Embryonic facial prominence (tissue), 1 donor: ENCODE data around the gene ZNF526.
"Not testable (repeated sequence)": the region's sequence is repeated elsewhere in the genome, so short reads cannot be mapped to it uniquely, and the experiment has no call there.

Experiments used
- DNase-seq: peaks from one replicate; pipeline ENCODE4 v3.0.0-alpha.2; 2016; ENCODE audit errors: extremely low spot score

The ZNF526 gene

GRCh38 chr19:42246922-42247639, 27.0 kb downstream of the ZNF526 start:
- DNase-seq = no peak

- no peak for DNase-seq
Observed at GRCh38 chr19:42247640-42248199, 27.6 kb downstream of the ZNF526 start.

DNA sequence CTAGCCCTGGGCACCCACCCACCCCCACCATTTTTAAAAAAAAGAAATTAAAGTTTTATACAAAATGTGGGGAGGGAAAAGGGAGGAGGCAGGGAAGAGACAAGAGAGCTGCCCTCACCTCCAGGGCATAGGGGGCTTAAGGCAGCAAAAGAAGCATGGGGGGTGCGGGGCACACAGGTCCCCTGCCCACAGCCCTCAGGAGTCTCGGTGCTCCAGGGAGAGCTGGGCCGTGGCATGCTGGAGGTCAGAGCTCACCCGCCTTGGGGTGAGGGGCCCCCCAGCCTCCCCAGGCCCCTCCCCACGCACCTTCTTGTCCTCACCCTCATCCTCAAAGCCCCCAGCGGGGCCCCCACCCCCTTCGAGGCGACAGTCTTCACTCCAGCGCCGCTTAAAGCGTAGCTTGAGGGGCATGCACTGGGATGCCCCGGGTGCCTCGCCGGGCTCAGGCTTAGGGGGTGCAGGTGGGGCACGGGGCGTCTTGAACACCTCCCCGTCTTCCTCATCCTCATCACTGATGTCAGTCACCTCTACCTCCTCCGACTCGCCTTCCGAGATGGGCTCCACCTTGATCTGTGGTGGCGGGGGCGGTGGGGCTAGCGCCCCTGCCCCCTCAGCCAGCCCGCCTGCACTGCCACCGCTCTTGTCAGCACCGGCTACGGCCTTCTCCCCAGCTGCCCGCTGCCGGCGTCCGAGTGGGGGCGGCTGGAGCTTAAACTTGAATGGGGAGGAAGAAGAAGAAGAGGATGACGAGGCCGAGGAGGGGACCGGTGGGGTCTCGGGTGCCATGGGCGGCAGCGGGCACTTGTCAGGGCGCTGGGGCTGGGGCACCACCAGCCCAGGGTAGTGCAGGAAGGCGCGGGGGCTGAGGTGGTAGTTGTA, 28.4 kb downstream of the ZNF526 start:
- DNase-seq = peak; percentile 4

DNA sequence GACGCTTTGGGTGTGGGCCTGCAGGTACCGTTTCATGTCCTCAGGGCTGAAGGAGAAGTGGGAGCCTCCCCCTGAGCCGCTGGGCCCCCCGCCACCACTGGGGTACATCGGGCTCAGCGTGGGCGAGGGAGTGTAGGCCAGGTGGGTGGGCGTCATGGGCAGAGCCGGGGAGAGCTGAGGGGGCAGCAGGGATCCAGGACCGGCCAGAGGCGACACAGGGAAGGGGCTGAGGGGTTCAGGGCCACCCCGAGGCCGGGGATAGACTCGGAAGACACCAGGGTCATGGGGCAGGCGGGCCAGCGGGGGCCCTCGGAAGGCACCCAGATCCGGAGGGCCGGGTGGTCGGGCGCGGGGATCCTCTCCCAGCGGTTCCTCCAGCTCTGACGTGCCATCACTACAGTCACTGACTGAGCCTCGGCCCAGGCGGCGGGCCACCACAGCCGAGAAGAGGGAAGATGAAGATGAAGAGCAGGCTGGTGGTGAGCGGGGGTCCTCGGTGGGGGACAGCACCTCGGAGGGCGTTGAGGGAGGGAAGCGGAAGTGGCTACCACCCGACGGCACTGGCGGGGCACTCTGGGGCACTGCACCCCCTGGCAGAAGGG, 29.1 kb downstream of the ZNF526 start:
- DNase-seq = peak; percentile 4

GRCh38 chr19:42249769-42250168, 29.7 kb downstream of the ZNF526 start:
- no peak for DNase-seq

GRCh38 chr19:42250183-42250665, 30.1 kb downstream of the ZNF526 start:
- no peak for DNase-seq

DNA sequence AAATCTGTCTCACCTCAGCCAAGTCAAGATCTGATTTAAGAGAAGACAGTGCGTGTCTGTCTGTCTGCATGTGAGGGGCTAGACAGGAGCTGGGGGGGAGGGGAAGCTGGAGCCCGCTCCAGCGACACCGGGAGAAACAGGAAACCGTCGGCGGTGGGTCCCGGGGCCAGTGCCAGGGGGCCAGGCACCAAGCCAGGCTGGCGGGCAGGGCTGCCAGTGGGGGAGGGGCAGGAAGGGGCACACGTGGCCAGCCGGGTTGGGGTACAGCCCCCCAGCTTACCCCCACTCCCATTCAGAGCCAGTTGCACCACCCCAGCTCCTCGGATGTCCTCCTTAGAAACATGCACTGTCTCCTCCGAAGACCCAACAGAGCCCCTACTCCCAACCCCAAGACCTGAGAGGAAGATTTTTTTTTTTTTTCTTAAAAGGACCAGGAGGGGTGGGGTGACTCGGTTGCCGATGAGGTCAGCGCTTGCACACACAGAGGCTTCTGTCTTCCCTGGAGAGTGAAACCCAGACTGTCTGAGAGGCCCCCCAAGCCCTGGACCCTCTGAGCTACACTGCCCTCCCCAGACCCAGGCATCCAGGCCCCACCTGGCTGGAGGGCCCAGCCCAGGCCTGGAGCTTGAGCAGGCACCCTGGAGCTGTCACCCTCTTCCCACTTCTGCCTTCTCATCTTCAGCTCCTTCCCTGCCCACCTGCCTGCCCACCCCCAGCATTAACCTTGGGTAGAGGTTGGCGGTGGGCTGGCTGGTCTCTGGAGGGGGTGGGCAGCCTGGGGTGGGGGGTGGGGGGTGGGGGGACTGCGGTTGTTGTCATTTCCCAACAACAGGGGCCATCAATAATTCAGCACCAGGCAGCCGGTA, 30.8 kb downstream of the ZNF526 start:
- peak; percentile 5 for DNase-seq

DNA sequence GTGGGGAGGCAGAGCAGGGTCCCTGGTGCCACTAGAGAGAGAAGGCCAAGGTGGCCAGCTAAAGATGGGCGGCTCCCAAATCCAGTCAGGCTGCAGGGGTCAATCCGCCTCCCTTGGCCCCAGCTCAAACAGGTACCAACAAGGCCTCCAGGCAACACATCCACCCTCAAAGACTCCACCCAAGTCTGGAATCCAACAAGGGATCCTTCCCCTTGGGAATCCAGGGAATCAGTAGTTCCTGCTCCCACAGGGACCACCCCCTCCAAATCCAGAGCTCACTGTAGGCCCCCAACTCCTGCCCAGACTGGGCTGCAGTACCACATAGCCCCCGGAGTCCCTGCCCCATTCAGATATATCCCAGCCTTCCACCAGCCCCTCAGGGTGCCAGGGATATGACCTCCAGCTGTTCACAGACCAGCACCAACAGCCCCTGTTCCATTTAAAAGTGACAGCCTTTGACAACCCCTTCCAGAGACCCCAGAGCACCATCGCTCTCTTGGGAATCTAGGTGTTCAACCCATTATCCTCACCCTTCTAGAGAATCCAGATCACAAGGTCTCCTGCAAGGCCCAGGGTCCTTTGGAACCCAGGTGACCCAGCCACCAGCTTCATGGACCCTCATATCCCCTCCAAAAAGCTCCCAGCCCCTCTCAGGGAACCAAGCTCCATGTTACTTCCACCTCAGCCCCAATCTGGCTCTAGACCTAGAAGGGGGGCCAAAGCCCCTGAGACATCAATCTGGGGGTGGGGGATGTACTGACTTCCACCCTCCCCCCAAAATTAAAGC, 31.7 kb downstream of the ZNF526 start:
- DNase-seq = no peak

DNA sequence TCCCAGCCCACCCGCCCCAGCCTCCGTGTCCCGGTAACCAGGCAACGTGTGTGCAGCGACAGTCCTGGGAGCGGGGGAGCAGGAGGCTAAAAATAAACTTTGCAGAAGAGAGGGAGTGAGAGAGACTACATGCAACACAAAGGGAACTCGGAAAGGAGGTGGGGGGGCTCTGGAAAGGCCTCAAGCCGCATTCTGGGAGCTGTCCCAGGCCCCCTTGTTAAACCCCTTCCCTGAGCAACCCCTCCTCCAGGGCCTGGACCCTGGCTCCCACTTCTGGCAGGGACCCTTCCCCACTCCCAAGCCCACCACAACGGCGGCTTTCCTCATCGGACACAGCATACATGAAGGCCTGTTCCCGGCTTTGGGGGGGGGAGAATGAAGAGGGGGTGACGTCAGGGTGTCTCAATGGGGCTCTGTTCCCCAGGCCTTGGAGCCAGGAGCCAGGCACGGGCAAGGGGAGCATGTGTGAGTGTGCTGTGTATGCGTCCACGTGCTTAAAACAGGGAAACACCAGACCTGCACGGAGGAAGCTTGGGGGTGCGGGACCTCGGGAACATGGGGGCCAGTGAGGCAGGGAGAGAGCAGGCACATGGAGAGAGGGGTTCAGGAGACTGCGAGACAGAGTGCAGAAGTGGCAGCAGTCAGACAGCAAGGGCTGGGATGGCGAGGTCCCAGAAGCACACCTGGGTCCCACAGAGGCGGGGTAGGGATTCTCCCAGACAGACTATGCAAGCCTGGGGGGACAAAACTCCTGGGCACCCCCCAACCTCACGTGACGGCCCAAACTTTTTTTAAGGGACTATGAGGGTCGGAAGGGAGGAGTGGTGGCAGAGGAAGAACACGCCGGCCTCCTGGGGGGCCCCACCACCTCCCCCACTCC, 32.5 kb downstream of the ZNF526 start:
- peak; percentile 62 for DNase-seq

- peak; percentile 47 for DNase-seq
Observed at GRCh38 chr19:42253245-42254088, 33.4 kb downstream of the ZNF526 start.

- peak; percentile 55 for DNase-seq
Observed at GRCh38 chr19:42254089-42254849, 34.2 kb downstream of the ZNF526 start.

DNA sequence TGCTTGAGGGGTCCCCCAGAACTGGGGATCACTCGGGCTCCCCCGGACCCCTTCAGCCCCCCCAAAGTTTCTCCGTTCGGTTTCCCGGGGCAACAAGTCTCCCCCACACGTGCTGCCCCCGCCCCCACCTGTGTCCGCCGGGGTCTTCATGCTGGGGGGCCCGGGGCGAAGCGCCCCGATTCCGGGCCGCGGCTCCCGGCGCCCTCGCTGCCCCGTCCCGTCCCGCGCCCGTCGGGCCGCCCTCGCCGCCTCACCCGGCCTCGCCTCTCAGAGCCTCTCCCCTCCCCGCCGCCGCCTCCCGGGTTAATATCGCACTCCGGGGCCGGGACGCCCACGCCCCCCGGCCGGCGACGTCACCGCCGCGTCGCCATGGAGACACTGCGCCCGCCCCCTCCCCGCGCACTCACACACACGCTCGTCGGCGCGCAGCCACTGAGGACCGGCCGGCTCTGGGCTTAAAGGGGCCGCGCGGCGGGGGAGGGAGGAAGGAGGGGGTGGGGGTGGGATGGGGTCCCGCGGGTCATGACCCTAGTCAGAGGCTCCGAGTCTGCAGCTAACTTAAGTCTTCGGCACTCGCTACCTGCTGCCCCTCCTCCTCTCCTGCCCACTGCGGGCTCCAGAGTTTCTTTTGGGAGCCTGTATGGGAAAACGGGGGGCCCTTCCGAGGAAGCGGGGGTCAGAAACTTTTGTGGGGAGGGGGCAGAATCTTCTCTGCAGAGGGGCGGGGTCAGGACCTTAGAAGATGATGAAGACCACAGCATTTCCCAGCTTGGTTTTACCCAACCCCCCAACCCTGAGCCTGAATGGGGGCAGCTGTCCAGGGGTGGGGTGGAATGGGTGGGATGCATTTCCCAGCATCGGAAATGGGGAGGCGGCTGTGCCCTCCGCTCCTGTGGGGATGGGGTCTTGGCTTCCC, 35.0 kb downstream of the ZNF526 start, which contains the start of gene ERF:
ERF (minus strand) TSS at position 279 of the 916 bp plus-strand sequence; CDS start at position 150, 129 bp downstream.
- peak; percentile 88 for DNase-seq

GRCh38 chr19:42255766-42256745, 35.9 kb downstream of the ZNF526 start:
- peak; percentile 5 for DNase-seq

DNA sequence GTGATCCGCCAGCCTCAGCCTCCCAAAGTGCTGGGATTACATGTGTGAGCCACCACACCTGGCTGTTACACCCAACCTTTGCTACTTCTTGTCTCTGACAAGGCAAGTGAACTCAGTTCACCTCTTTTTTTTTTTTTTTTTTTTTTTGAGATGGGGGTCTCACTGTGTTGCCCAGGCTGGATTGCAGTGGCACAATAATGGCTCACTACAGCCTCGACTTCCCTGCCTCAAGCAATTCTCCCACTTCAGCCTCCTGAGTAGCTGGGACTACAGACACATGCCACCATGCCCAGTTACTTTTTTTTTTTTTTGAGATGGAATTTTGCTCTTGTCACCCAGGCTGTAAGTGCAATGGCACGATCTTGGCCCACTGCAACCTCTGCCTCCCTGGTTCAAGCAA, 37.7 kb downstream of the ZNF526 start:
- not testable (repeated sequence) for DNase-seq

DNA sequence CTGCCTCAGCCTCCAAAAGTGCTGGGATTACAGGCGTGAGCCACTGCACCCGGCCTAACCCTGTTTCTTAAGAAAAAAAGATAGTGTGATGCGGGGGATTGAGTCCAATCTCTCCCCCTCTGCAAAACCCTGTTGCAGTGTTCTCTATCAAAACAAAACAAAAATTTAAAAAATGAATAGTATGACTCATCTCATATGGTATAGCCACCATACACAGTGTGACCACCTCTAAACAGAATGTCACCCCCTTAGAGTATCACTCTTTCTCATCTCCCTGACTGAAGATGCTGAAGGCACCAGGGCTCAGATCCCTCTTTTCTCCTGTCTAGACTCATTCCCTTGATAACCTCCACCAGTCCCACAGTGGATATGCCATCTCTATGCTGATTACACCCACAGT, 41.7 kb downstream of the ZNF526 start:
- no peak for DNase-seq
